Activated naive CD4-positive, alpha-beta T cell treated with anti-CD3 and anti-CD28 coated beads, Interleukin-2, amount 50 U/mL, for 24 hours (primary cell): Measurements from ENCODE around the gene TPRG1.
A peak's percentile ranks its signal among the peaks of the same experiment; 100 is the strongest.

Experiments
- H3K27ac Mint-ChIP-seq: one replicate; pipeline ENCODE4 v1.8.0; 2021; ENCODE audit warnings: mild to moderate bottlenecking, mixed read lengths
- H3K27me3 Mint-ChIP-seq: one replicate; pipeline ENCODE4 v1.8.0; 2021; ENCODE audit warnings: mixed read lengths
- H3K36me3 Mint-ChIP-seq: one replicate; pipeline ENCODE4 v1.8.0; 2021; ENCODE audit warnings: mixed read lengths
- H3K4me1 Mint-ChIP-seq: one replicate; pipeline ENCODE4 v1.8.0; 2021; ENCODE audit warnings: mixed read lengths
- H3K4me3 Mint-ChIP-seq: one replicate; pipeline ENCODE4 v1.8.0; 2021; ENCODE audit warnings: mild to moderate bottlenecking, mixed read lengths
- H3K9me3 Mint-ChIP-seq: one replicate; pipeline ENCODE4 v1.8.0; 2021; ENCODE audit warnings: mixed read lengths

TPRG1 gene

DNA sequence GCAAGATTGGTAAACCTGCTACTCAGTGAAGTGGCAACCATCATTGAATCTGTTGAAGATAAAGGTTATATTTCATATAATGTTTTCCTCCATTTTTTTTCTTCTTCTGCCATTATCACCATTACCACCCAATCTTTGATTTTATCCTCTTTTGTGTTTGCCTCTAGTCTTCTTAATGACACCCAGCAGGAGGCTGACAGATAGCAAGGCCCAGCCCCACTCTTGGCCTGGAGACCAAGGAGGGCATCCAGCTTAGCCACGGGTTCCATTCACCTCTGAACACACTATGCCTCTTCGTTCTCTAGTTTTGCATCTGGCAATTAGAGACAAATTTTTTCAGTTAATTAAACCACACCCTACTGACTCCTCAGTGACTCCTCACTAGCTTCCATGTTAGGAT lies 129.7 kb downstream of the TPRG1 start:
- Mint-ChIP-seq H3K36me3 (peaks cover 1% of the 10 kb centered on the region), H3K9me3 (no peaks in the 10 kb centered on the region), H3K27me3 (no peaks in the 10 kb centered on the region), H3K4me1 (peaks cover 78% of the 10 kb centered on the region), H3K27ac (peak overlapping the region; percentile 73), H3K4me3 (no peak overlapping the region)

DNA sequence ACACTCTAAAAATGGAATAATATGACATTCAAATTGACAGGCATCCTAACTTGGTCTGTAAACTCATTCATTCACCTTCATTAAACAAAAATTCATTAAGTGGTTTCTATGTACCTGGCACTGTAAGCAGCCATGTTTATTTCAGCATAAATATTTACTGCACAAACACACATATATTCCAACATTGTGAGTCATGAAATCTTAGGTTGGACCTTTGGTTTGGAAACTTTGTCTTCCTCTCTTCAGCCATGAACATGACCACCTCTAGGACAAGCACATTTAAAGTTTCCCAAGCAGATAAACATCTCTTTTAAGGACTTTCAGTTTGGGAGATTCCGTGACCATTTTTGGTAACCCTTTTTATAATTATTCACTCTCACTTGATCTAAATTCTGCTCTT lies 131.8 kb downstream of the TPRG1 start:
- H3K36me3 Mint-ChIP-seq = peaks cover 1% of the 10 kb centered on the region
- no peak overlapping the region for H3K4me3 Mint-ChIP-seq
- no peaks in the 10 kb centered on the region for H3K9me3 Mint-ChIP-seq
- no peaks in the 10 kb centered on the region for H3K27me3 Mint-ChIP-seq
- H3K4me1 Mint-ChIP-seq = peaks cover 72% of the 10 kb centered on the region
- H3K27ac Mint-ChIP-seq = no peak overlapping the region

DNA sequence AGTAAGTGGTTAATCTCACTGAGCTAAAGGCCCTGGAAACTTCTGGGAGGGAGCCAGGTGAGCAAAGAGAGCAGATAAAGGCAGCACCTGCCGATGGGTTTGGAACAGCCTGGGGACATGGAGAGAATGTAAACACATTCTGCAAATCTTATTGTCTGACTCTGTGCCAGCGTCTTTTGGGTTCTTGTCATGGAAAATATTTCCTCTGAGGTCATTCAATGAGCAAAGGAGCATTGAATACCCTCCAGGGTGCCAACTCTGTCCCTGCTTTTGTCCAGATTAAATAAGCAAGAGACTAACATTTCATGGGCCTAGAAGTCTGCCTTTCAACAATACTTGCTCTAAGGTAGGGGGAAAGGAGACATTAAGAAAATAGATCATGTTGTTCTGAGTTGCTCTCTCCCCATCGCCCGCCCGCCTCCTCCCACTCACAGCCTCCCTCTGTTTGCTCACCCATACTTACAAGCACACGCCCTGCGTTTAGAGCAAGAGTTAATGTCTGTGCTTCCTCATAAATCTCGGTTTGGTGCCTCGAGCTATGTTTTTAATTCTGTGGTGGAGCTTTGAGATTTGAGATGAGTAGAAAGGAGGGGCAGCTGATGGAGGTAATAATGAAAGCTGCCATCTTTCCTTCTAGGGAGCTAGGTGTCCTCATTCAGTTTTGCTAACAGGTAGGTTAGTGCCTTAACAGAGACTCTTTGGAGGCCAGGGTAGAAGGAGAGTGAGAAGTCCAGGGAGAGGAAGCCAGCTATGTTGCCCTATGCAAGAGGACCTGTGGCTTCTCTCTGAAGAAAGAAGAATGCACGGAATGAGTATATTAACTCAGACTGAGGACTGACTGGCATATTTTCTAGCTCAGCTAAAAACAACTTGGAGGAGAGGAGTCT lies 132.9 kb downstream of the TPRG1 start:
- H3K27ac Mint-ChIP-seq = peak overlapping the region; percentile 17
- no peaks in the 10 kb centered on the region for H3K9me3 Mint-ChIP-seq
- no peaks in the 10 kb centered on the region for H3K27me3 Mint-ChIP-seq
- H3K4me1 Mint-ChIP-seq = peaks cover 62% of the 10 kb centered on the region
- H3K4me3 Mint-ChIP-seq = peak overlapping the region; percentile 34
- peaks cover 1% of the 10 kb centered on the region for H3K36me3 Mint-ChIP-seq

- Mint-ChIP-seq H3K27ac (no peak overlapping the region), H3K4me1 (peaks cover 55% of the 10 kb centered on the region), H3K9me3 (no peaks in the 10 kb centered on the region), H3K4me3 (peak overlapping the region; percentile 27), H3K36me3 (peaks cover 1% of the 10 kb centered on the region), H3K27me3 (no peaks in the 10 kb centered on the region)
These were observed 133.6 kb downstream of the TPRG1 start for GRCh38 chr3:189305412-189305811.

DNA sequence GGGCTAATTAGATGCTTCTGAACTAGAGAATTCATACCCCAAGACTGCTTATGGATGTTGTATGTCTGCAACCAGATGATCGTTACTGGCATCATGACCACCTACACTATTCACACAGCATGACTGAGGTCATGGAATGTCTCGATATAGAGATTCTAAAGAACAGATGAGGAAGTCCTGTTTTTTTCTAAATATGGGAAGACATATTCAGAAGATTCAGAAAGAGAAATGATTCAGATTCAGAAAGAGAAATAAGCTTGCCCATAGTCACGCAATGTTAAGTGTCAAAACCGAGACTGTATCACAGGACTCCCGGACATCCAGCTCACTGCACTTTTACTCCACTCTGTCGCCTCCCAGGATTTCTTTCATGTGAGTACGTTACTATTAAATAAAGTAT lies 136.2 kb downstream of the TPRG1 start:
- no peak overlapping the region for H3K27ac Mint-ChIP-seq
- H3K4me3 Mint-ChIP-seq = no peak overlapping the region
- H3K27me3 Mint-ChIP-seq = no peaks in the 10 kb centered on the region
- H3K4me1 Mint-ChIP-seq = peaks cover 37% of the 10 kb centered on the region
- H3K9me3 Mint-ChIP-seq = no peaks in the 10 kb centered on the region
- peaks cover 1% of the 10 kb centered on the region for H3K36me3 Mint-ChIP-seq

DNA sequence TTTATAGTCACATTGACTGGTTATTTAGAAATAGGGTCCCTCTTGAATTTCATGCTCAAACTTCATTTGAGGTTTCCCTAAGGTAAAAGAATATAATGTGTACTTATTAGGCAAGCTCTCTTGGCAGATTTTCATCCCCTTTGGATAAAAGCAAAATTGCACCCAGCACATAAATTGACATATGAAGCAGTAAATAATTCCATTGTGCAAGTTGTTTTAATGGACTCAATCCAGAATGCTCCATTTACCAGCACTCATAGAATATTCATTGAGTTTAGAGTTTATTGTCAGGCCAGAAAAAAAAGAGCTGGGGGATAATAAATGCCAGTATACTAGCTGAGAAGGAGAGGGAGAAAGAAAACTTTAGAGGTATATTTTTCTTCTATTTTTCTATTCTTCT lies 136.8 kb downstream of the TPRG1 start:
- Mint-ChIP-seq H3K36me3 (peaks cover 1% of the 10 kb centered on the region), H3K4me1 (peaks cover 37% of the 10 kb centered on the region), H3K9me3 (no peaks in the 10 kb centered on the region), H3K27ac (peak overlapping the region; percentile 14), H3K27me3 (no peaks in the 10 kb centered on the region), H3K4me3 (no peak overlapping the region)

DNA sequence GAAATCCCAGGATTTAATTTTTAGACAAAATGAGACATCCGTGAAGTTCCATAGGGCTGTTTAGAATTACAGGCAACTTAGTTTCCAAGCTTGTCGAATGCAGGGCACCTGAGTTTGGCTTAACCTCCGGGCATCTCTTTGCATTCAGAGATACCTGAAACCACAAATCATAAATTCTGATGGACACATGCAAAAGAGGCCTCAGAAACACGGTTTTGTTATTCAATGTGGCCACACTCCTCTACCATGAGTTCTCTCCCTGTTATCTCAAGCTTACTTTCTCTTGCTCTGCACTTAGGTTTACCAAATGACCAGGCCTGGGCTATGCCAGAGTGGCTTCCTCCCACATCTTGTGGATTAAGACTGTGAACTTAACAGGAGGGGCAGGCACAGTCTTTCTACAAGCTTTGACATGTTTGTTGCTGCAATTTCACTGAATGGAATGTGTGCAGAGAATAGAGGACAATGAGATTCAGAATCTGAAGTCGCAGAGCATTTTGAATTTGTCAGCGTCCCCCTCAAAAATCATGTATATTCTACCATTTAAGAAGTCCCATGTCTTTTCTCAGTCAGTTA lies 137.7 kb downstream of the TPRG1 start:
- H3K36me3 Mint-ChIP-seq = no peaks in the 10 kb centered on the region
- no peaks in the 10 kb centered on the region for H3K27me3 Mint-ChIP-seq
- H3K27ac Mint-ChIP-seq = no peak overlapping the region
- peaks cover 29% of the 10 kb centered on the region for H3K4me1 Mint-ChIP-seq
- no peak overlapping the region for H3K4me3 Mint-ChIP-seq
- H3K9me3 Mint-ChIP-seq = no peaks in the 10 kb centered on the region

DNA sequence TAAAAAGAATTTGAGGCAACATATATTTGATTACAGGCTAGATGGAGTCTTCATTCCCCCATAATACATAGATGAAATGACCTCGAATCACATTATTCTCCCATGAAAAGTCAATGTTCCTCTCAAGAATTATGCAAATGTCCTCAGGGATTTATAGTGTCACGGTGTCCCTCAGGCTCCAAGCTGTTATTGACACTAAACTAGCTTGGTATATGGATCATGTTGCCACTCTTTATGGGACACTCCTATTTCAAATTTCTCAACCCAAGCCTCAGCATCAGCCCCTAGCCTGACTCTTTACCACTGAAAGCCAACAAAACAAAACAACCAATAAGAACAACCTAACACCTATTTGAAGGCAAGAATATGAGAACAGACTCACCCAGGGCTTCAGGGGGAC lies 139.8 kb downstream of the TPRG1 start:
- H3K36me3 Mint-ChIP-seq = no peaks in the 10 kb centered on the region
- no peaks in the 10 kb centered on the region for H3K9me3 Mint-ChIP-seq
- H3K27me3 Mint-ChIP-seq = no peaks in the 10 kb centered on the region
- peaks cover 22% of the 10 kb centered on the region for H3K4me1 Mint-ChIP-seq
- H3K4me3 Mint-ChIP-seq = no peak overlapping the region
- H3K27ac Mint-ChIP-seq = no peak overlapping the region

DNA sequence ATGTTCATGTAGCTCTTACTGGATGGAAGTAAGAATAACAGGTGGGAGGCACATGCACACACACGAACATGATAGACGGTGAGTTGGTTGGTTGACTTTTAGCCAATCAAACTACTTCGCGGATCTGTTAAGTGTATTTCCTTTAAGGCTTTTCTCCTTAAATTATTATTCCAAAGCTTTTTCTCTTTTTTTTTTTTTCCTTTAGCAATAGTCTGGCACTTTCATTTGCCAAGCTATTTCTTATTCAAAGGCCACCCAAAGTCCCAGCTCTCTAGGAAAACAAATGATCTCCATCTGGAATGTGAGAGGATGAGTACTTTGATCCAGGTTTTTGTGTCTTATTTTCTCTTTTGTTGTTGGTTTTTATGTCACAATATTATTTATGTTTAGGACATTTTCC lies 141.1 kb downstream of the TPRG1 start:
- Mint-ChIP-seq H3K27ac (no peak overlapping the region), H3K27me3 (no peaks in the 10 kb centered on the region), H3K36me3 (no peaks in the 10 kb centered on the region), H3K4me3 (no peak overlapping the region), H3K9me3 (no peaks in the 10 kb centered on the region), H3K4me1 (peaks cover 33% of the 10 kb centered on the region)

GRCh38 chr3:189316296-189317019 lies 144.7 kb downstream of the TPRG1 start:
- no peaks in the 10 kb centered on the region for H3K36me3 Mint-ChIP-seq
- peak overlapping the region; percentile 20 for H3K27ac Mint-ChIP-seq
- H3K9me3 Mint-ChIP-seq = peaks cover 4% of the 10 kb centered on the region
- peaks cover 43% of the 10 kb centered on the region for H3K4me1 Mint-ChIP-seq
- H3K27me3 Mint-ChIP-seq = no peaks in the 10 kb centered on the region
- no peak overlapping the region for H3K4me3 Mint-ChIP-seq

DNA sequence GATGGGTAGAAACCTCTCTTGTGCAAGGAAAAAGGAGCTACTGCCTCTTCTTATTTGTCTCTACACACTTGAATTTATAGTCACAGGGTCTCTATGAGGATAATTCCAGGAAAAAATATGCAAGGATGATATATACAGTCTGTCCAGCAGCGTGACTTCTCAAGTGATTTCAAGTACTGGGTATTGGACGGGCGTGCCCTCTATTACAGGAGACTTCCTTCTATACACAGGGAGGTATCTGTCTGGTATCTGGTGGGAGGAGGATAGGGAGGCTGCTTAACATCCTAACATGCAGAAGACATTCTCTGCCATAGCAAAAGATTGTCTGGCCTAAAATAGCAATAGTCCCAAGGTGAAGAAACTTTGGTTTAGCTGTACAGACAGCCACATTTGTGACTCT lies 146.1 kb downstream of the TPRG1 start:
- Mint-ChIP-seq H3K27ac (no peak overlapping the region), H3K9me3 (peaks cover 13% of the 10 kb centered on the region), H3K4me3 (no peak overlapping the region), H3K4me1 (peaks cover 58% of the 10 kb centered on the region), H3K27me3 (no peaks in the 10 kb centered on the region), H3K36me3 (peaks cover 3% of the 10 kb centered on the region)

- Mint-ChIP-seq H3K27ac (no peak overlapping the region), H3K9me3 (peaks cover 13% of the 10 kb centered on the region), H3K4me3 (no peak overlapping the region), H3K36me3 (peaks cover 3% of the 10 kb centered on the region), H3K27me3 (no peaks in the 10 kb centered on the region), H3K4me1 (peaks cover 82% of the 10 kb centered on the region)
These were observed 148.7 kb downstream of the TPRG1 start for GRCh38 chr3:189320511-189320910.

DNA sequence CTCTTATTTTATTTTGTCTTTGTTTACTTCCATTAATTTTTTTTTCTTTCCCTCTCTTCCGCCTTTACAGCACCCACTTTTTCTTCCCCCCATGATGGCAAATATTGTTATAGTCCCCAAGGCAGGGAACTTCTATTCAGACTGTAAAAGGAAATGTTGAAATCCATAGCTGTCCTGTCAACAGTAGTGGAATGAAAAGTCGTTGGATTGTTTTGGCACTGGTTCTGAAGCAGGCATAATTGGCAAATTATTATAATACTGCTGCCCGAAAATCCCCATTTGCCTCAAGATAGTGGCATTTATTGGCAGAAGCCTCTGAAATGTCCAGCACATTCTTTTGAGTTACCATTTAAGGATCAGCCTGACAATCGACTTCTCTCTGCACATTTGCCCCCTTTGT lies 150.6 kb downstream of the TPRG1 start:
- H3K36me3 Mint-ChIP-seq = peaks cover 3% of the 10 kb centered on the region
- no peak overlapping the region for H3K4me3 Mint-ChIP-seq
- H3K27ac Mint-ChIP-seq = peak overlapping the region; percentile 38
- H3K4me1 Mint-ChIP-seq = peaks cover 80% of the 10 kb centered on the region
- no peaks in the 10 kb centered on the region for H3K27me3 Mint-ChIP-seq
- H3K9me3 Mint-ChIP-seq = peaks cover 13% of the 10 kb centered on the region

GRCh38 chr3:189324538-189325138 lies 152.9 kb downstream of the TPRG1 start:
- H3K4me1 Mint-ChIP-seq = peaks cover 79% of the 10 kb centered on the region

GRCh38 chr3:189325454-189325853 lies 153.7 kb downstream of the TPRG1 start:
- H3K36me3 Mint-ChIP-seq = peaks cover 3% of the 10 kb centered on the region
- H3K4me3 Mint-ChIP-seq = peak overlapping the region; percentile 86
- peaks cover 85% of the 10 kb centered on the region for H3K4me1 Mint-ChIP-seq
- H3K9me3 Mint-ChIP-seq = peaks cover 13% of the 10 kb centered on the region
- H3K27me3 Mint-ChIP-seq = no peaks in the 10 kb centered on the region
- H3K27ac Mint-ChIP-seq = peak overlapping the region; percentile 99

More at GRCh38 chr3:189324538-189325138, 152.9 kb downstream of the TPRG1 start:
- Mint-ChIP-seq H3K27me3 (no peaks in the 10 kb centered on the region), H3K27ac (peak overlapping the region; percentile 99), H3K4me3 (peak overlapping the region; percentile 86), H3K36me3 (peaks cover 3% of the 10 kb centered on the region), H3K9me3 (peaks cover 13% of the 10 kb centered on the region)
